Measurements from ENCODE around the gene PHLDB2.
A peak's percentile ranks its signal among the peaks of the same experiment; 100 is the strongest.

PHLDB2 gene

GRCh38 chr3:111852540-111852939, 6.5 kb upstream of the PHLDB2 start:
- DNase-seq = no peak

DNA sequence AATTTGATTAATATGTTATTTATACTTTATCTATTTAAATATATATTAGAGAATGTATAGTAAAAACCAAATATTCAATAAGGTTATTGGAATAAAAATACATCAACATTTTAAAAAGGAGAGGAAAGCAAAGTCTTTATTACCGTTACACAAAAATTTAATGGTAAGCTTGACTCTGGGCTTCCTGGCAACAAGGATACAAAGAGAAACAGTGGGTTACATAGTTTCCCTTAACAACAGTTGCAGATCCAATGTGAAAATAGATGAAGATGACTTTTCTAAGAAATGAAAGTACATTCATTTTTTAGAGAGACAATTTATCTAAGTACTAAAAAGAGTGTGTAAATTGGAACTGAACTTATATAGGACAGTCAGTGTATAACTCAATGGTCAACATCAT, 6.0 kb upstream of the PHLDB2 start:
- no peak for DNase-seq

- no peak for DNase-seq
Observed at GRCh38 chr3:111854990-111855389, 4.1 kb upstream of the PHLDB2 start.

DNA sequence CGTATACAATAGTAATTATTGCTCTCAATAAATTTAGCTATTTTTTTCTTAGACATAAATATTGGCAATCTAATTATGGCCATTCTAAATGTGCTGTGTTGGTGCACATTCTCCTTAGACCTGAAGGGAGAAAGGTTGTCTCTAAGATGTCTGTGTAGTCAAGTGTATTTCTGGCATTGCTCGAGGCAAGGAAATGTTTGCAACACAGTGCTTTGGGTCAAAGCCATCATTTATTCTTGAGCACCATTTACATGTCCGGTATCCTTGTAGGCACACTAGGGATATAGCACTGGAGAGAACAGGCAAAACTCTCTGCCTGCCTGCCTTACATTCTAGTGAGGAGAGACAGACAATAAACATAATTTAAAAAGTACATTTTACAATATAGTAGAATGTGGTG, 2.6 kb upstream of the PHLDB2 start:
- DNase-seq = no peak

DNA sequence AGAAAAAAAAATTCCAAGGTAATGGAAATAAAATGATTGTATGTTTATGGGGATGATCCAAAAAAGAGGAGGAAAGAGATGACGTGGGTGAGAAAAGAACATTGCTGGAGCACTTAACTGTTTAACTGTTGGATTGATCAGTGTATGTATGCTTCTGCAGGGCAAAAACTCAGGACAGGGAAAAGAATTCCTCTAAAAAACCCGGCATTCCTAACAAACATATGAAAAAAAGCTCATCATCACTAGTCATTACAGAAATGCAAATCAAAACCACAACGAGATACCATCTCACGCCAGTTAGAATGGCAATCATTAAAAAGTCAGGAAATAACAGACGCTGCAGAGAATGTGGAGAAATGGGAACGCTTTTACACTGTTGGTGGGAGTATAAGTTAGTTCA, 1.6 kb upstream of the PHLDB2 start:
- no peak for DNase-seq

DNA sequence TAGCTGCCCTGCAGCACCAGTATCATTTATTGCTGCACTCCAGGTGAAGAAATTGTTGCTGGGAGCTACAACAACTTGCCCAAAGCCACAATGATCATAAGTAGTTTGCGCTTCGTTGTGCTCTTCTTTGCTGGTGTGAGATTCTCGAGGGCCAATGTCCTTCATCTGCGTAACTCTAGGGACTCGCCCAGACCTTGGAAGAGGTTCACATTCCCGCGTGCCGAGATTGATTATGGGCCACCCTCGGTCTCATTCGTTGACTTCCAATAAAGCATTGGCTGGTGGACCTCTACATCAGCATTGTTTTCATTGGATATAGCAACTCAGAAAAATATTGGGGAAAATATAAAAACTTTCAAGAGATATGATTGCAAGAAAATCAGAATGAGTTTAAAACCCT, 423 bp upstream of the PHLDB2 start:
- DNase-seq = no peak

DNA sequence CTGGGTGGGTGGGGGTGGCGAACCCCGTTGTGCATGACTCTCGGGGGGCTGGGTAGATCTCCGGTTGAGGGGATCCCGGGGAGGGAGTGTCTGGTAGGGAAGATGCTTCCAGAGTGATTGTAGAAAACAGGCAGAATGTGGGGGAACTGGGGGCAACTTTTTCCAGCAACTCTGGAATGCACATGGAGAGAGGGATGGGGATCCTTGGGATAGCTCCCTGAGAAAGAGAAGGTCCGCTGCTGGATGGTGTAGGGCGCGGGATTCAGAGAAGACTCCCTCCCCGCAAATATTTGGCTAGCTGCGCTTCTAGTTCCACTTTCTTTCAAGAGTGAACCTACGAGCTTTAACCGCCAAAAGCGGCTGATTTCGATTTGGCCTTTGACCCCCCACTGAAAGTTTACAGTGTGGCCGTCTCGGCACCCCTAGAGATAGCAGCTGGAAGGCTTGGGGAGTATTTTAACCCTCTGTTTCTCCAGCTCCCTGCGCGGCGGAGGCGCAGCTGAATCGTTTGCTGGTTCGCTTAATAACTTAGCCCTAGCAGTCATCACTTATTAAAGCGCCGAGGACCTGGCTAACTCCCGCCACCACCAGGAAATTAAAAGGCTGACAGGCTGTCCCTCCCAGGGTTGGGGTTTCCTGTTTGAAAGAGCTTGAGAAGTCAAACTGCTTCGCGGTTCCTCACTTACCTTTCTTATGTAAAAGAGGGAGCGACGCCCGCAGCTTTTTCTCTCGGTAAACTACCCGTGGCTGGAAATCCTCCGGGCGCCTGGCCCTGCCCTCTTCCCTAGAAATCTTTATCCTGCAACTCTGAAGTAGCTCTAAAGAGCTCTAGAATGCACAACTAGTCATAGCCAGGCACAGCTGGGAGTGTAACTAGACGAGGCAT, 1.2 kb downstream of the PHLDB2 start:
- peak; percentile 35 for DNase-seq

DNA sequence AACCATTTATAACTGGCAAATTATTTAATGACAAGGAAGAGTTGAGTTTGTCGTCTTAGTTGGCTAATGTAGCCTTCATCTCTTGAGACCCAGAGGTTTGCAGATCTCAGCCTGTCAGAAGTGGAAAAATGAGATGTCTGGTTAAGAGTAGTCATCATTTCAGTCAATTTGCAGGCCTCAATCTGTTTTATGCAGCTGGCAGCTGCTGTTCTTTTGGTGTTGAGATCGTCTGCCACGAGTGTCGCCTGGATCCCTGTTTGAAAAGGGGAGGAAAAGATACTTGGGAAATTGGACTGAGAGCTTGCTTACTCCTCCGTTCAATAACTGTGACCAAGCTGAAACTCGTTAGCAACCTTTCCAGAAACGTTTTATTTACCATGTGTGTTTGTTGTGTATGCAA, 2.3 kb downstream of the PHLDB2 start:
- no peak for DNase-seq

- DNase-seq = no peak
Observed at GRCh38 chr3:111862415-111862814, 3.4 kb downstream of the PHLDB2 start.

DNA sequence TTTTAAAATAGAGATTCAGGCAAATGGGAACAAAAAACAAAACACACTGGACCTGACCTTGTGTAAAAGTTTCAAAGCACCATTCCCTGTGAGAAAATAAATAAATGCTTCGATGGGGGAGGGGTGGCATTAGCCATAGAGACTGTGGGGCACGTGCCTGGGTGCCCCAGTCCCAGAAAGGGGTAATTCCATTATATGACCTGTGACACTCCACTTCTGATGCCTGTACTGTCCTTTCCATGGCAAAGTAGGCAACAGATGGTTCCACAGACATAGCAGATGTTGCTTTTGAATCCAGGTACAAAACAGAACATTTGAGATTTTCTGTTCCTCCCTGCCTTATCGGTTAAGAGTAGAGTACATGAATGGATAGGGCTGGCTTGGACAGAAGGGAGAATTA, 3.9 kb downstream of the PHLDB2 start:
- no peak for DNase-seq

DNA sequence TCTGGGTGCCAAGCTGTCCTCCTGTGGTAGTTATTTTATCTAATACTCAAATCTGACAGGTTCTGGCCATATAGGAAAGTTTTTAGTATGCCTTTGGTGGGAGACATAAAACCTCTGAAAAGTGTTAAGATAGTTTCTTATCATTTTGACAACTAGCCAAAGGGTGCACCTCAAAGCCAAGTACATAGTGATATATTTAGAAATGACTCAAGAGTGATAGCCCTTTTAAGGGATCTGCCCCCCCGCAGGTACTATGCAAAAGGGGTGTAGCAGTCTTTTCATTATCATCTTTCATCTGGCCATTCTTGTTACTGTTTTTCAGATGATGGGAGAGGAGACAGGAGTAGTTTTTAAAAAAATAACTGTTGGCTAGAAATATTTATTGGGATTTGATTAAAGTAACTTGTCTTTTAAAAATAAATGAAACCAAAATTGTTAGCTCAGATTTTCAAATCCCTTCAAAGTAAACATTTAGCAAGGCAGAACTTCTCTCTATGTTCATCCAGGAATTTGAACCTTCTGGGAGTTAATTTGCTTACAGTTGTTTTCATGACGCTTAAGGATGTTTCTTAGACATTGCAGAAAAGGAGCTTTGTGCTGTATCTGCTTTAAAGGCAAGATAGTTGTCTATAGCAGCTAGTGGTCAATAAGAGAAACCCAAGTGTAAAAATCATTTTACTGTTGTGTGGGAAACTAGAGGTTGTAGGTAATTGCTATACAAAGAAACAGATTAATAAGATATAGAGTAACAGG, 5.1 kb downstream of the PHLDB2 start:
- DNase-seq = no peak

- DNase-seq = no peak
Observed at GRCh38 chr3:111864821-111865656, 6.0 kb downstream of the PHLDB2 start.

- no peak for DNase-seq
Observed at GRCh38 chr3:111867889-111868426, 8.9 kb downstream of the PHLDB2 start.

- no peak for DNase-seq
Observed at GRCh38 chr3:111870620-111871019, 11.6 kb downstream of the PHLDB2 start.

- DNase-seq = no peak
Observed at GRCh38 chr3:111871809-111872623, 13.0 kb downstream of the PHLDB2 start.

DNA sequence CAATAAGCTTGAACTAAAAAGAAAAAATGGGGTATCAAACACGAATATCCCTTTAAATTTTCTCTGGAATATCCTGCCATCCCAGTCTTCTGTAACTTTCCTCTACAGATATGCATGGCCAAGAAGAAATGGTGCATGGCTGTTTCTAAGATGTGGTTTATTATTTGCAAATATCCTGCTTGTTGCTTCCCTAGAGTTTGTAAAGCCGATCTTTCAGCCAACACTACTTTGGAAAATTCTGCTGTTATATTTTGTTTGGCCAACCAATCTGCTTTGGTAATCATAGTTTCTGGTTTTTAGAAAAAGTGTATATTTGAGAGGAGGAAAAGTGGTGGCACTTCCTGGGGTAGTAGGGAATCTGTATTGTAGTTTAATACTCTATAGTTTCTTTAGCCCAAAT, 13.9 kb downstream of the PHLDB2 start:
- no peak for DNase-seq

GRCh38 chr3:111874177-111874820, 15.2 kb downstream of the PHLDB2 start:
- DNase-seq = no peak

DNA sequence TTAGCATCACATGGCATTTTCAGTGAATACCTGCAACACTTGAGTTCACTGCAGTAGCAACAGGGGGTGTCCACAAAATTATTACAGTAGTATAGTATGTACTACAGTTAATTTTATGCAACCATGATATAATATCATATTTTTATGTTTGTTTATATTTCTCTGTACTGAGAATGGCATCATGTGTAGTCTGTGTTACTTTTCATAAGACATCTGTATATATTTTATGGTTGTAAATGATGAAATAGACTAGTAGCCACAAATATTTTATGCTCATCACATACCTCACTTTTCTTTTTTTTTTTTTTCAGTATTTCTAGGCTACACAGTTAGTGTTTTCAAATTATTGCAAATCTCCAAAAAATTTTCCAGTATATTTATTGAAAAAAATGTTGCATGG, 22.4 kb downstream of the PHLDB2 start:
- DNase-seq = no peak

DNA sequence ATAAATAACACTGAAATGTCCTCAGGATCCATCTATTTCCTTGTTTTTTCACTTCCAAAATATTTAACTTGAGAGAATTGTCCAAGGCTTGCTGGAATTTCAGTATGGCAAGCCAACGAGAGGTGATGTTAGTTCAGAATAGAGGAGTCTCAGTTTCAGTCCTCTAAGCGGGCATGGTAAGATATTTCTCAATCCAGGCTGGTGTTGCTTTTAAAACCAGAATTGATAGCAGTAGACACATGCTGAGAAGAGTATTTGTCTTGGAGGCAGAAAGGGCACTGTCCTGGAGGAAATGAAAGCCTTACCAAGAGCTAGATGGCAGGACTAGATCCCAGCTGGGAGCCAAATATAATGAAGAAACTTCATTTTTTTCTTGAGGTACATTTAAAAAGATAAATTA, 23.1 kb downstream of the PHLDB2 start:
- no peak for DNase-seq

GRCh38 chr3:111882799-111883198, 23.7 kb downstream of the PHLDB2 start:
- no peak for DNase-seq

GRCh38 chr3:111884411-111885018, 25.4 kb downstream of the PHLDB2 start:
- no peak for DNase-seq
